HEK293 (cell line): ENCODE data around the gene RAB36.

ENCODE experiments used
- CTCF ChIA-PET: fragments of 350-600 bp; formaldehyde crosslinking; extraction: SDS; loops from one replicate; lab custom pipeline; 2021; ENCODE audit warnings: antibody characterized with exemption; lab: Yijun Ruan, JAX
- POLR2A ChIA-PET: fragments of 300-600 bp; formaldehyde crosslinking; extraction: SDS; loops from one replicate; lab custom pipeline; 2020; ENCODE audit warnings: antibody characterized with exemption, inconsistent platforms; lab: Yijun Ruan, JAX
- H3K27ac ChIP-seq: fragments of 200-500 bp; sonication (Bioruptor generic); 2 replicates; pipeline ENCODE4 v1.5.1; 2014; ENCODE audit warnings: low read depth, low read length, control low read depth, inconsistent platforms; ENCODE audit errors: extremely low read depth
- H3K36me3 ChIP-seq, 2 experiments: fragments of 200-500 bp in 1 of 2; sonication (Bioruptor generic) in 1 of 2; 1 replicate in 1 of 2; 2 replicates in 1 of 2; pipeline ENCODE4 v1.5.1; 2014 to 2017; ENCODE audit warnings: inconsistent platforms in 2 of 2, low read length in 2 of 2; ENCODE audit not compliant: control insufficient read depth in 2 of 2, insufficient read depth in 1 of 2
- H3K4me1 ChIP-seq: fragments of 200-500 bp; sonication (Bioruptor generic); 2 replicates; pipeline ENCODE4 v1.5.1; 2014; ENCODE audit warnings: mild to moderate bottlenecking, low read length, inconsistent platforms; ENCODE audit not compliant: control insufficient read depth, insufficient read depth
- H3K4me3 ChIP-seq: 2 replicates; pipeline ENCODE4 v1.5.1; 2011; ENCODE audit warnings: low read depth, mild to moderate bottlenecking, control low read depth, low read length, moderate library complexity
- H3K9me3 ChIP-seq: fragments of 200-500 bp; sonication (Bioruptor generic); 2 replicates; pipeline ENCODE4 v1.5.1; 2014; ENCODE audit warnings: low read depth, low read length, inconsistent platforms; ENCODE audit not compliant: control insufficient read depth, insufficient read depth
- GLIS1 ChIP-seq: fragments of 450-650 bp; formaldehyde crosslinking; IDR thresholded peaks from 2 replicates; pipeline ENCODE4 v1.5.1; 2016; ENCODE audit warnings: missing biosample characterization, missing genetic modification characterization
- GLIS2 ChIP-seq: fragments of 450-650 bp; formaldehyde crosslinking; IDR thresholded peaks from 2 replicates; pipeline ENCODE4 v1.5.1; 2016; ENCODE audit warnings: missing biosample characterization, missing genetic modification characterization
- SALL2 ChIP-seq: fragments of 450-650 bp; formaldehyde crosslinking; IDR thresholded peaks from 2 replicates; pipeline ENCODE4 v1.5.0; 2017; ENCODE audit warnings: missing biosample characterization, mild to moderate bottlenecking, missing genetic modification characterization, borderline replicate concordance
- ZBTB1 ChIP-seq: fragments of 450-650 bp; formaldehyde crosslinking; IDR thresholded peaks from 2 replicates; pipeline ENCODE4 v1.5.1; 2016; ENCODE audit warnings: missing biosample characterization, missing genetic modification characterization
- ZBTB20 ChIP-seq: fragments of 450-650 bp; formaldehyde crosslinking; IDR thresholded peaks from 2 replicates; pipeline ENCODE4 v1.5.1; 2016; ENCODE audit warnings: missing biosample characterization, missing genetic modification characterization
- ZBTB7A ChIP-seq: fragments of 450-650 bp; formaldehyde crosslinking; IDR thresholded peaks from 2 replicates; pipeline ENCODE4 v1.5.1; 2016; ENCODE audit warnings: low read depth, missing biosample characterization, missing genetic modification characterization
- ZNF138 ChIP-seq: fragments of 450-650 bp; formaldehyde crosslinking; IDR thresholded peaks from 2 replicates; pipeline ENCODE4 v1.5.1; 2016; ENCODE audit warnings: missing biosample characterization, missing genetic modification characterization, borderline replicate concordance
- ZNF169 ChIP-seq: fragments of 450-650 bp; formaldehyde crosslinking; IDR thresholded peaks from 2 replicates; pipeline ENCODE4 v1.5.1; 2016; ENCODE audit warnings: missing biosample characterization, missing genetic modification characterization
- ZNF175 ChIP-seq: fragments of 450-650 bp; formaldehyde crosslinking; IDR thresholded peaks from 2 replicates; pipeline ENCODE4 v1.5.1; 2016; ENCODE audit warnings: missing biosample characterization, missing genetic modification characterization
- ZNF202 ChIP-seq: fragments of 450-650 bp; formaldehyde crosslinking; IDR thresholded peaks from 2 replicates; pipeline ENCODE4 v1.5.1; 2016; ENCODE audit warnings: missing biosample characterization, missing genetic modification characterization, borderline replicate concordance
- ZNF223 ChIP-seq: fragments of 450-650 bp; formaldehyde crosslinking; IDR thresholded peaks from 2 replicates; pipeline ENCODE4 v1.5.1; 2016; ENCODE audit warnings: missing biosample characterization, missing genetic modification characterization
- ZNF266 ChIP-seq: fragments of 450-650 bp; formaldehyde crosslinking; IDR thresholded peaks from 2 replicates; pipeline ENCODE4 v1.5.1; 2016; ENCODE audit warnings: missing biosample characterization, missing genetic modification characterization, low read depth
- ZNF394 ChIP-seq: fragments of 450-650 bp; formaldehyde crosslinking; IDR thresholded peaks from 2 replicates; pipeline ENCODE4 v1.5.1; 2016; ENCODE audit warnings: missing biosample characterization, missing genetic modification characterization, mild to moderate bottlenecking, moderate library complexity, borderline replicate concordance
- ZNF473 ChIP-seq: fragments of 450-650 bp; formaldehyde crosslinking; IDR thresholded peaks from 2 replicates; pipeline ENCODE4 v1.5.1; 2017; ENCODE audit warnings: missing biosample characterization, missing genetic modification characterization
- ZNF521 ChIP-seq: fragments of 450-650 bp; formaldehyde crosslinking; IDR thresholded peaks from 2 replicates; pipeline ENCODE4 v1.5.1; 2017; ENCODE audit warnings: missing biosample characterization, mild to moderate bottlenecking, missing genetic modification characterization
- ZNF654 ChIP-seq: fragments of 450-650 bp; formaldehyde crosslinking; IDR thresholded peaks from 2 replicates; pipeline ENCODE4 v1.5.1; 2016; ENCODE audit warnings: low read depth, missing biosample characterization, missing genetic modification characterization
- ZNF747 ChIP-seq: fragments of 450-650 bp; formaldehyde crosslinking; IDR thresholded peaks from 2 replicates; pipeline ENCODE4 v1.5.1; 2016; ENCODE audit warnings: missing biosample characterization, missing genetic modification characterization
- TF ChIP-seq, protein P1 (sequence below): fragments of 450-650 bp; formaldehyde crosslinking; IDR thresholded peaks from 2 replicates; pipeline ENCODE4 v1.5.1; 2017; ENCODE audit warnings: missing biosample characterization, missing genetic modification characterization
- TF ChIP-seq, protein P2 (sequence below): fragments of 450-650 bp; formaldehyde crosslinking; IDR thresholded peaks from 2 replicates; pipeline ENCODE4 v1.5.1; 2016; ENCODE audit warnings: missing biosample characterization, missing genetic modification characterization
- TF ChIP-seq, protein P3 (sequence below): fragments of 450-650 bp; formaldehyde crosslinking; IDR thresholded peaks from 2 replicates; pipeline ENCODE4 v1.5.1; 2016; ENCODE audit warnings: missing biosample characterization, missing genetic modification characterization
- TF ChIP-seq, protein P4 (sequence below): fragments of 450-650 bp; formaldehyde crosslinking; IDR thresholded peaks from 2 replicates; pipeline ENCODE4 v1.5.1; 2016; ENCODE audit warnings: missing biosample characterization, missing genetic modification characterization
- TF ChIP-seq, protein P5 (sequence below): fragments of 450-650 bp; formaldehyde crosslinking; IDR thresholded peaks from 2 replicates; pipeline ENCODE4 v1.5.1; 2016; ENCODE audit warnings: missing biosample characterization, missing genetic modification characterization
- TF ChIP-seq, protein P6 (sequence below): fragments of 450-650 bp; formaldehyde crosslinking; IDR thresholded peaks from 2 replicates; pipeline ENCODE4; 2016; ENCODE audit warnings: missing biosample characterization, missing genetic modification characterization

The RAB36 gene

DNA sequence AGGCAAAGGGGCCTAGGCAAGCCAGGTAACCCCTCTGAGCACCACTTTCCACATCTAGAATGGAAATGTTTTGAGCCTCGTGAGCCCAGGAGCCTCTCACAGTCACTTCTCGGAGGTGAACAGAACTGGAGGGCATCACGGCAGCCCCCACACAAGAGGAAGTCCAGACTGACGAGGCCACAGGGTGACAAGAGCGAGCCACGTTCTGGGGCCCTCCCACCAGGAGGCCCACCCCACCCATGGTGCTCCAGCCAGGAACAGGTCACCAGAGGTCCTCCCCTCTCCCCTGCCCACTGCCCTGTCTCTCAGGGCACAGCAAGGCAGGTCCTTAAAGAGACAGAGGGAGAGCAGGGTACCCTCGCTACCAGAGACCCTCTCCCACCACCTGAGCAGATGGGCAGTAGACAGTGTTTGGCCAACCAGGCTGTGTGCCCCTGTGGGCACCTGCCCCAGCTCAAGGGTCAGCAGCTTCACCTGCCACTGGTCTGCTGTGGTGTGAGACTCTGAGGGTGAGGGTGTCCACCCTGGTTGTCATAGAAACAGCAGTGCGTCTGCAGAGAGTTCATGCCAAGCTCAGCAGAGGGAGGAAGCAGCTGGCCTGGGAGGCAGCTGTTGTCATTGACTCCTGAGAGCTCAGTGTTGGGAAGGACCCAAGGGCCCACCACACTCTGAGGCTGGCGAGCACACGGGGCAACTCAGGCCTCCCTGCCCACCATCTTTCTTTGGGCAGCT is 34.9 kb upstream of the RAB36 start:
- no peaks in the 10 kb centered on the region for H3K9me3 ChIP-seq
- H3K27ac ChIP-seq: no peak overlapping the region
- H3K4me1 ChIP-seq: no peaks in the 10 kb centered on the region
- H3K36me3 ChIP-seq: peaks cover 0 to 57% of the 10 kb centered on the region in 2 experiments; a peak in 1 of 3 replicates
- POLR2A ChIA-PET: no interaction called here
- no peak overlapping the region for H3K4me3 ChIP-seq
- TF ChIP-seq SALL2 (tag by site-specific recombination): no peak
- TF ChIP-seq ZBTB7A (tag by site-specific recombination): no peak
- TF ChIP-seq ZNF202 (tag by site-specific recombination): no peak
- TF ChIP-seq ZNF473: no peak
- TF ChIP-seq, protein P1, sequence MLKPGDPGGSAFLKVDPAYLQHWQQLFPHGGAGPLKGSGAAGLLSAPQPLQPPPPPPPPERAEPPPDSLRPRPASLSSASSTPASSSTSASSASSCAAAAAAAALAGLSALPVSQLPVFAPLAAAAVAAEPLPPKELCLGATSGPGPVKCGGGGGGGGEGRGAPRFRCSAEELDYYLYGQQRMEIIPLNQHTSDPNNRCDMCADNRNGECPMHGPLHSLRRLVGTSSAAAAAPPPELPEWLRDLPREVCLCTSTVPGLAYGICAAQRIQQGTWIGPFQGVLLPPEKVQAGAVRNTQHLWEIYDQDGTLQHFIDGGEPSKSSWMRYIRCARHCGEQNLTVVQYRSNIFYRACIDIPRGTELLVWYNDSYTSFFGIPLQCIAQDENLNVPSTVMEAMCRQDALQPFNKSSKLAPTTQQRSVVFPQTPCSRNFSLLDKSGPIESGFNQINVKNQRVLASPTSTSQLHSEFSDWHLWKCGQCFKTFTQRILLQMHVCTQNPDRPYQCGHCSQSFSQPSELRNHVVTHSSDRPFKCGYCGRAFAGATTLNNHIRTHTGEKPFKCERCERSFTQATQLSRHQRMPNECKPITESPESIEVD (tag by site-specific recombination): no peak
- TF ChIP-seq, protein P2, sequence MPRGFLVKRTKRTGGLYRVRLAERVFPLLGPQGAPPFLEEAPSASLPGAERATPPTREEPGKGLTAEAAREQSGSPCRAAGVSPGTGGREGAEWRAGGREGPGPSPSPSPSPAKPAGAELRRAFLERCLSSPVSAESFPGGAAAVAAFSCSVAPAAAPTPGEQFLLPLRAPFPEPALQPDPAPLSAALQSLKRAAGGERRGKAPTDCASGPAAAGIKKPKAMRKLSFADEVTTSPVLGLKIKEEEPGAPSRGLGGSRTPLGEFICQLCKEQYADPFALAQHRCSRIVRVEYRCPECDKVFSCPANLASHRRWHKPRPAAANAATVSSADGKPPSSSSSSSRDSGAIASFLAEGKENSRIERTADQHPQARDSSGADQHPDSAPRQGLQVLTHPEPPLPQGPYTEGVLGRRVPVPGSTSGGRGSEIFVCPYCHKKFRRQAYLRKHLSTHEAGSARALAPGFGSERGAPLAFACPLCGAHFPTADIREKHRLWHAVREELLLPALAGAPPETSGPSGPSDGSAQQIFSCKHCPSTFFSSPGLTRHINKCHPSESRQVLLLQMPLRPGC (tag by site-specific recombination): no peak
- TF ChIP-seq ZNF394 (tag by site-specific recombination): no peak
- no peak for TF ChIP-seq ZNF521 (tag by site-specific recombination)
- TF ChIP-seq ZNF223 (tag by site-specific recombination): no peak
- TF ChIP-seq, protein P3, sequence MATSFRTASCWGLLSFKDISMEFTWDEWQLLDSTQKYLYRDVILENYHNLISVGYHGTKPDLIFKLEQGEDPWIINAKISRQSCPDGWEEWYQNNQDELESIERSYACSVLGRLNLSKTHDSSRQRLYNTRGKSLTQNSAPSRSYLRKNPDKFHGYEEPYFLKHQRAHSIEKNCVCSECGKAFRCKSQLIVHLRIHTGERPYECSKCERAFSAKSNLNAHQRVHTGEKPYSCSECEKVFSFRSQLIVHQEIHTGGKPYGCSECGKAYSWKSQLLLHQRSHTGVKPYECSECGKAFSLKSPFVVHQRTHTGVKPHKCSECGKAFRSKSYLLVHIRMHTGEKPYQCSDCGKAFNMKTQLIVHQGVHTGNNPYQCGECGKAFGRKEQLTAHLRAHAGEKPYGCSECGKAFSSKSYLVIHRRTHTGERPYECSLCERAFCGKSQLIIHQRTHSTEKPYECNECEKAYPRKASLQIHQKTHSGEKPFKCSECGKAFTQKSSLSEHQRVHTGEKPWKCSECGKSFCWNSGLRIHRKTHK: no peak
- no peak for TF ChIP-seq ZBTB20 (tag by site-specific recombination)
- TF ChIP-seq ZNF169 (tag by site-specific recombination): no peak
- TF ChIP-seq, protein P4, sequence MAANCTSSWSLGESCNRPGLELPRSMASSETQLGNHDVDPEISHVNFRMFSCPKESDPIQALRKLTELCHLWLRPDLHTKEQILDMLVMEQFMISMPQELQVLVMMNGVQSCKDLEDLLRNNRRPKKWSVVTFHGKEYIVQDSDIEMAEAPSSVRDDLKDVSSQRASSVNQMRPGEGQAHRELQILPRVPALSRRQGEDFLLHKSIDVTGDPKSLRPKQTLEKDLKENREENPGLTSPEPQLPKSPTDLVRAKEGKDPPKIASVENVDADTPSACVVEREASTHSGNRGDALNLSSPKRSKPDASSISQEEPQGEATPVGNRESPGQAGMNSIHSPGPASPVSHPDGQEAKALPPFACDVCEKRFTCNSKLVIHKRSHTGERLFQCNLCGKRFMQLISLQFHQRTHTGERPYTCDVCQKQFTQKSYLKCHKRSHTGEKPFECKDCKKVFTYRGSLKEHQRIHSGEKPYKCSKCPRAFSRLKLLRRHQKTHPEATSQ (tag by site-specific recombination): no peak
- CTCF ChIA-PET: interaction anchor here (0.6 to 4.1 kb wide), 5 partner anchors 18 to 1248 kb away, joined by 3 to 19 read pairs (median 3); no protein-coding TSS in a partner anchor

DNA sequence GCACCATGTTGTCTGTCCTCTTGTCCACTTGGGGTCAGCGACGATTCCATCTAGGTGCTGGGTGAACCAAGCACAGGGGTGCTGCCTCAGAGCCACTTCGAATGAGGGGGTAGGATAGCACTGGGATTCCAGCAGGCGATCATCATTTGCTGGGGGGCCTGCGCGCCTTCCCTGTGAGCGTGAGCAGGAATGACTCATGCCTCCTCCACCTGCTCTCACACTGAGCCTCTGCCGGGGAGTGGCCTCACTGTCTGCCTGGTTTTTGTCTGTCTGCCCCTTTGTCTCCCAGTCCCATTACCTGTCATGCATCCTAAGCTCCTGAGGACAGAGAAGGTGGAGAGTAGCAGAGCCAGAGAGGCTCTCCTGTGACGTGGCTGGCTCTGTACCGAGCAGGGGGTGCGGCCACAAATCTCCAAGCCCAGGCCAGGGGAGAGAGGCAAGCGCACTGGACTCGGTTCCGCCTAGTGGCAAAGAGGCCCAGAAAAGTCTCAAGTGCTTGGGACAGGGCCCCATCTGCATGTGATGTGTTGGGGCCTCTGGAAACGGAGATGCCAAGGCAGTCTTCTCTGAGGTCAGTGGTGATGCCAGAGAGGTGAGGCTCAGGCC is 34.3 kb upstream of the RAB36 start:
- POLR2A ChIA-PET: no interaction called here
- Histone ChIP-seq H3K27ac (no peak overlapping the region), H3K9me3 (no peaks in the 10 kb centered on the region), H3K4me1 (no peaks in the 10 kb centered on the region), H3K4me3 (no peak overlapping the region), H3K36me3 (peaks cover 0 to 50% of the 10 kb centered on the region in 2 experiments; a peak in 1 of 3 replicates)
- TF ChIP-seq, protein P5, sequence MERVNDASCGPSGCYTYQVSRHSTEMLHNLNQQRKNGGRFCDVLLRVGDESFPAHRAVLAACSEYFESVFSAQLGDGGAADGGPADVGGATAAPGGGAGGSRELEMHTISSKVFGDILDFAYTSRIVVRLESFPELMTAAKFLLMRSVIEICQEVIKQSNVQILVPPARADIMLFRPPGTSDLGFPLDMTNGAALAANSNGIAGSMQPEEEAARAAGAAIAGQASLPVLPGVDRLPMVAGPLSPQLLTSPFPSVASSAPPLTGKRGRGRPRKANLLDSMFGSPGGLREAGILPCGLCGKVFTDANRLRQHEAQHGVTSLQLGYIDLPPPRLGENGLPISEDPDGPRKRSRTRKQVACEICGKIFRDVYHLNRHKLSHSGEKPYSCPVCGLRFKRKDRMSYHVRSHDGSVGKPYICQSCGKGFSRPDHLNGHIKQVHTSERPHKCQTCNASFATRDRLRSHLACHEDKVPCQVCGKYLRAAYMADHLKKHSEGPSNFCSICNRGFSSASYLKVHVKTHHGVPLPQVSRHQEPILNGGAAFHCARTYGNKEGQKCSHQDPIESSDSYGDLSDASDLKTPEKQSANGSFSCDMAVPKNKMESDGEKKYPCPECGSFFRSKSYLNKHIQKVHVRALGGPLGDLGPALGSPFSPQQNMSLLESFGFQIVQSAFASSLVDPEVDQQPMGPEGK (tag by site-specific recombination): 0 out of 2 replicates have a peak, but pooled peaks have one; percentile 23
- TF ChIP-seq, protein P6, sequence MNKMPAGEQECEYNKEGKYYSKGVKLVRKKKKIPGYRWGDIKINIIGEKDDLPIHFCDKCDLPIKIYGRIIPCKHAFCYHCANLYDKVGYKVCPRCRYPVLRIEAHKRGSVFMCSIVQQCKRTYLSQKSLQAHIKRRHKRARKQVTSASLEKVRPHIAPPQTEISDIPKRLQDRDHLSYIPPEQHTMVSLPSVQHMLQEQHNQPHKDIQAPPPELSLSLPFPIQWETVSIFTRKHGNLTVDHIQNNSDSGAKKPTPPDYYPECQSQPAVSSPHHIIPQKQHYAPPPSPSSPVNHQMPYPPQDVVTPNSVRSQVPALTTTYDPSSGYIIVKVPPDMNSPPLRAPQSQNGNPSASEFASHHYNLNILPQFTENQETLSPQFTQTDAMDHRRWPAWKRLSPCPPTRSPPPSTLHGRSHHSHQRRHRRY (tag by site-specific recombination): no peak
- TF ChIP-seq ZNF138 (tag by site-specific recombination): no peak
- TF ChIP-seq ZNF266 (tag by site-specific recombination): no peak
- TF ChIP-seq ZBTB1: no peak
- TF ChIP-seq ZNF175: no peak
- no peak for TF ChIP-seq ZBTB20 (tag by site-specific recombination)
- TF ChIP-seq GLIS2 (tag by site-specific recombination): peak; percentile 28; the same call in 1 of the 2 replicates
- TF ChIP-seq ZNF747 (tag by site-specific recombination): no peak
- no peak for TF ChIP-seq ZNF654 (tag by site-specific recombination)
- peak; percentile 82 for TF ChIP-seq GLIS1
- CTCF ChIA-PET: interaction anchor here (0.7 to 4.1 kb wide), 3 partner anchors 151 to 392 kb away, joined by 3 to 19 read pairs (median 4); no protein-coding TSS in a partner anchor
